A549 (cell line): Measurements from ENCODE around the gene TCP1. TPM values are rescaled to one million over a fixed set of nuclear protein-coding genes. Genes with fewer than 3 reads are reported as not detected.
"Not testable (repeated sequence)": the region's sequence is repeated elsewhere in the genome, so short reads cannot be mapped to it uniquely, and the experiment has no call there.

Experiments
- ATAC-seq, 2 experiments: fragments of 200-7000 bp in 1 of 2; fragments of >200 bp in 1 of 2; cut with Nextera tagmentation in 1 of 2; cut with Tn5 transposase in 1 of 2; 3 replicates each; pipeline versions ENCODE4 v1.8.0 to v1.9.1; 2018 to 2020; ENCODE audit warnings: mild to moderate bottlenecking in 1 of 2, moderate library complexity in 1 of 2
- CTCF ChIA-PET: fragments of 300-600 bp; sonication (Branson Sonifier 250); formaldehyde crosslinking; extraction: SDS; loops from one replicate; lab custom pipeline; 2021; ENCODE audit warnings: antibody characterized with exemption, inconsistent platforms; lab: Yijun Ruan, JAX
- POLR2A ChIA-PET: fragments of 350-600 bp; formaldehyde crosslinking; extraction: SDS; loops from one replicate; lab custom pipeline; 2021; ENCODE audit warnings: antibody characterized with exemption, inconsistent platforms; lab: Yijun Ruan, JAX
- DNase-seq, 2 experiments: peaks; one replicate each; pipeline versions ENCODE4 v3.0.0 to v3.0.0-alpha.2; 2011 to 2016; ENCODE audit warnings: low read depth in 1 of 2, low spot score in 1 of 2
- FAIRE-seq: peaks from 2 replicates; lab custom pipeline; 2011; peaks lifted over from hg19 to GRCh38; lab: Jason Lieb, UNC
- H3K27ac ChIP-seq, 2 experiments: fragments of >200 bp; sonication (Bioruptor Twin); formaldehyde crosslinking; 3 replicates each; pipeline ENCODE4 v1.5.1; 2016 to 2017
- H3K4me1 ChIP-seq: fragments of >200 bp; sonication (Bioruptor Twin); formaldehyde crosslinking; 3 replicates; pipeline ENCODE4 v1.6.1; 2016
- H3K4me2 ChIP-seq: fragments of >200 bp; sonication (Bioruptor Twin); formaldehyde crosslinking; 3 replicates; pipeline ENCODE4 v1.6.1; 2016
- H3K4me3 ChIP-seq: fragments of >200 bp; sonication (Bioruptor Twin); formaldehyde crosslinking; 3 replicates; pipeline ENCODE4 v1.5.1; 2016
- H3K9me3 ChIP-seq: fragments of >200 bp; sonication (Bioruptor Twin); formaldehyde crosslinking; 3 replicates; pipeline ENCODE4 v1.6.1; 2016
- CBX8 ChIP-seq: fragments of 200-600 bp; sonication (generic); IDR thresholded peaks from 2 replicates; pipeline ENCODE4 v1.6.1; 2016
- CEBPB ChIP-seq, 2 experiments: fragments of >200 bp in 1 of 2; sonication (Bioruptor Twin) in 1 of 2; formaldehyde crosslinking in 1 of 2; IDR thresholded peaks; 2 replicates each; pipeline ENCODE4 v1.6.1; 2012 to 2016
- CHD2 ChIP-seq: fragments of 150-350 bp; IDR thresholded peaks from 2 replicates; pipeline ENCODE4 v1.6.1; 2014; ENCODE audit warnings: low read length; ENCODE audit not compliant: partially characterized antibody
- ESRRA ChIP-seq: fragments of 150-350 bp; IDR thresholded peaks from 2 replicates; pipeline ENCODE4 v1.6.1; 2014; ENCODE audit warnings: mild to moderate bottlenecking, low read length, borderline replicate concordance
- FOSB ChIP-seq: fragments of 250-450 bp; sonication (Bioruptor Pico); IDR thresholded peaks from 2 replicates; pipeline ENCODE4 v1.5.0; 2020; ENCODE audit warnings: mild to moderate bottlenecking, moderate library complexity
- HOXB5 ChIP-seq: fragments of 250-450 bp; sonication (Bioruptor Pico); IDR thresholded peaks from 2 replicates; pipeline ENCODE4 v1.5.0; 2020; ENCODE audit warnings: mild to moderate bottlenecking, moderate library complexity
- JUN ChIP-seq, 2 experiments: fragments of >200 bp; sonication (Bioruptor Twin); formaldehyde crosslinking; IDR thresholded peaks; 2 replicates in 1 of 2; 3 replicates in 1 of 2; pipeline ENCODE4 v1.6.1; 2016 to 2017
- MAFK ChIP-seq: fragments of 450-650 bp; IDR thresholded peaks from 2 replicates; pipeline ENCODE4 v1.6.1; 2014; ENCODE audit not compliant: partially characterized antibody
- PHF8 ChIP-seq: fragments of 200-600 bp; sonication (generic); IDR thresholded peaks from 2 replicates; pipeline ENCODE4 v1.6.1; 2016; ENCODE audit warnings: low read depth, mild to moderate bottlenecking, antibody characterized with exemption, moderate library complexity, borderline replicate concordance
- POLR2AphosphoS2 ChIP-seq: conservative IDR thresholded peaks from 2 replicates; pipeline ENCODE4 v1.6.1; 2012; ENCODE audit warnings: low read length, improper control_type of control experiment, inconsistent platforms
- RCOR1 ChIP-seq: fragments of 150-350 bp; IDR thresholded peaks from 2 replicates; pipeline ENCODE4 v1.6.1; 2014; ENCODE audit warnings: antibody characterized with exemption, low read length, low read depth
- SMC3 ChIP-seq: fragments of >200 bp; sonication (Bioruptor Twin); formaldehyde crosslinking; IDR thresholded peaks from 3 replicates; pipeline ENCODE4 v1.6.1; 2018; ENCODE audit warnings: inconsistent platforms
- SREBF2 ChIP-seq: fragments of 450-650 bp; IDR thresholded peaks from 2 replicates; pipeline ENCODE4 v1.6.1; 2014; ENCODE audit warnings: mild to moderate bottlenecking, moderate library complexity
- TFCP2L1 ChIP-seq: fragments of 250-450 bp; sonication (Bioruptor Pico); IDR thresholded peaks from 2 replicates; pipeline ENCODE4 v1.5.0; 2021; ENCODE audit warnings: mild to moderate bottlenecking
- ZFP36 ChIP-seq: fragments of 450-650 bp; IDR thresholded peaks from 2 replicates; pipeline ENCODE4 v1.6.1; 2014; ENCODE audit warnings: borderline replicate concordance; ENCODE audit not compliant: partially characterized antibody
- ZSCAN20 ChIP-seq: fragments of 250-450 bp; sonication (Bioruptor Pico); IDR thresholded peaks from 2 replicates; pipeline ENCODE4 v1.8.0; 2022; ENCODE audit warnings: mild to moderate bottlenecking, moderate library complexity
- WGBS: methylation state at CpG from one replicate; pipeline ENCODE4 v1.1.6; 2017; ENCODE audit errors: missing lambda C conversion rate; 5-methylcytosine and 5-hydroxymethylcytosine counted together
- polyA plus RNA-seq, 4 experiments: library from polyadenylated mRNA; depleted of rRNA in 3 of 4; stranded (reverse); fragments of >200 nt; fragmentation: RNase III in 1 of 4; extraction: RNeasy Plus Mini Kit Qiagen cat#74134 plus additional on column Dnase treatment in 1 of 4; gene quantifications; 2 replicates in 3 of 4; 3 replicates in 1 of 4; pipeline ENCODE4 v1.2.3, GENCODE V29; 2011 to 2017
- TF ChIP-seq, protein P1 (sequence below): fragments of 450-650 bp; IDR thresholded peaks from 2 replicates; pipeline ENCODE4 v1.6.1; 2014; ENCODE audit warnings: antibody characterized with exemption
- TF ChIP-seq, protein P2 (sequence below): fragments of >200 bp; sonication (Bioruptor Twin); formaldehyde crosslinking; IDR thresholded peaks from 3 replicates; pipeline ENCODE4 v1.5.1; 2016
- TF ChIP-seq, protein P3 (sequence below): fragments of >200 bp; sonication (Bioruptor Twin); formaldehyde crosslinking; IDR thresholded peaks from 2 replicates; pipeline ENCODE4 v1.6.1; 2016
- TF ChIP-seq, protein P4 (sequence below): IDR thresholded peaks from 2 replicates; pipeline ENCODE4 v1.6.1; 2012

TCP1 gene
- polyA plus RNA-seq, 2 of the 4 experiments (the other 2 are of a cell fraction), result 215 to 367 TPM

DNA sequence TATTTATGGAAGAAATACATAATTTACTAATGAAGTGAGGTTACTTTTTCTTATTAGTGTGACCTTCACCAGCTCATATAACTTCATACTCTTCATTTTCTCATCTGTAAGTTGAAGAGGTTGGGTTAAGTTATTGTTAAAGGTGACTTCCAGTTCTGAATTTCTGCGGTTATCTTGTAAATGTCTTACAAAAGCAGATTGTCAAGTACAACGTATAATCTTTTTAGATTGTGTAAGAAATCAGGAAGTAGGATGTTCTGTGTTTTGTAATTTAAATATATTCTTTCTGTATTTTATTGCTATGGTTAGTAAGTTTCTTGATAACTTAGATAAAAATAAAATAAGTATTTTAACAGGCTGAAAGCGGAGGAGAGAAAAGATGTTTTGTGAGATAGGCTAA lies 50.1 kb downstream of the TCP1 start:
- Histone ChIP-seq H3K4me2 (no peak overlapping the region), H3K9me3 (no peaks in the 10 kb centered on the region), H3K4me1 (peaks cover 12% of the 10 kb centered on the region; the same call in 2 of the 3 replicates), H3K4me3 (no peak overlapping the region), H3K27ac (no peak overlapping the region)
- DNase-seq, result no peak
- no peak for TF ChIP-seq ZSCAN20
- no peak for TF ChIP-seq SREBF2
- TF ChIP-seq CHD2, result no peak
- TF ChIP-seq ESRRA, result no peak
- TF ChIP-seq POLR2AphosphoS2, result no peak
- TF ChIP-seq JUN (IDR thresholded peaks at IDR 0.05), result no peak
- TF ChIP-seq, protein P1, sequence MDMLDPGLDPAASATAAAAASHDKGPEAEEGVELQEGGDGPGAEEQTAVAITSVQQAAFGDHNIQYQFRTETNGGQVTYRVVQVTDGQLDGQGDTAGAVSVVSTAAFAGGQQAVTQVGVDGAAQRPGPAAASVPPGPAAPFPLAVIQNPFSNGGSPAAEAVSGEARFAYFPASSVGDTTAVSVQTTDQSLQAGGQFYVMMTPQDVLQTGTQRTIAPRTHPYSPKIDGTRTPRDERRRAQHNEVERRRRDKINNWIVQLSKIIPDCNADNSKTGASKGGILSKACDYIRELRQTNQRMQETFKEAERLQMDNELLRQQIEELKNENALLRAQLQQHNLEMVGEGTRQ, result no peak
- TF ChIP-seq, protein P2, sequence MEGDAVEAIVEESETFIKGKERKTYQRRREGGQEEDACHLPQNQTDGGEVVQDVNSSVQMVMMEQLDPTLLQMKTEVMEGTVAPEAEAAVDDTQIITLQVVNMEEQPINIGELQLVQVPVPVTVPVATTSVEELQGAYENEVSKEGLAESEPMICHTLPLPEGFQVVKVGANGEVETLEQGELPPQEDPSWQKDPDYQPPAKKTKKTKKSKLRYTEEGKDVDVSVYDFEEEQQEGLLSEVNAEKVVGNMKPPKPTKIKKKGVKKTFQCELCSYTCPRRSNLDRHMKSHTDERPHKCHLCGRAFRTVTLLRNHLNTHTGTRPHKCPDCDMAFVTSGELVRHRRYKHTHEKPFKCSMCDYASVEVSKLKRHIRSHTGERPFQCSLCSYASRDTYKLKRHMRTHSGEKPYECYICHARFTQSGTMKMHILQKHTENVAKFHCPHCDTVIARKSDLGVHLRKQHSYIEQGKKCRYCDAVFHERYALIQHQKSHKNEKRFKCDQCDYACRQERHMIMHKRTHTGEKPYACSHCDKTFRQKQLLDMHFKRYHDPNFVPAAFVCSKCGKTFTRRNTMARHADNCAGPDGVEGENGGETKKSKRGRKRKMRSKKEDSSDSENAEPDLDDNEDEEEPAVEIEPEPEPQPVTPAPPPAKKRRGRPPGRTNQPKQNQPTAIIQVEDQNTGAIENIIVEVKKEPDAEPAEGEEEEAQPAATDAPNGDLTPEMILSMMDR, result no peak
- ChIA-PET POLR2A (interaction anchor here (0.7 kb wide), 1 partner anchor 122 kb away, joined by 4 read pairs; no protein-coding TSS in a partner anchor), CTCF (no interaction called here)
- ATAC-seq, result no peak
- 75% methylated on average over 3 of the region's 3 CpGs for WGBS
- no peak for FAIRE-seq

DNA sequence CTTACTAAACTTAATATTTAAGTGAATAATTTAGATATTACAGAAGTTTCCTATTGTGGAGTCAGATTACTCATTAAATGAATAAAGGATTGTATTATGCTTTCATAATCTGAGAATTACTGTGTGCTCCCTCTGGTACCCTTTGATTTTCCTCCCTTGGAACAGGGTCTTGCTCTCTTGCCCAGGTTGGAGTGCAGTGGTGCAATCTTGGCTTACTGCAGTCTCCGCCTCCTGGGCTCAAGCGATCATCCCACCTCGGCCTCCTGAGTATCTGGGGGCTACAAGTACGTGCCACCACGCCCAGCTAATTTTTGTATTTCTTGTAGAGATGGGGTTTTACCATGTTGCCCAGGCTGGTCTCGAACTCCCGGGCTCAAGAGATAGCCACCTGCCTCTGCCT lies 52.5 kb downstream of the TCP1 start:
- no peak for ATAC-seq
- no peak overlapping the region for H3K4me2 ChIP-seq
- no peaks in the 10 kb centered on the region for H3K9me3 ChIP-seq
- H3K27ac ChIP-seq, result no peak overlapping the region
- DNase-seq, result no peak
- TF ChIP-seq RCOR1 (no peak), TFCP2L1 (CRISPR knock-in tag) (no peak), ZFP36 (no peak), HOXB5 (CRISPR knock-in tag) (no peak), CEBPB (IDR thresholded peaks at IDR 0.05) (no peak), PHF8 (no peak), SMC3 (no peak), CBX8 (no peak), MAFK (no peak), ESRRA (no peak), FOSB (CRISPR knock-in tag) (no peak)
- TF ChIP-seq, protein P3, sequence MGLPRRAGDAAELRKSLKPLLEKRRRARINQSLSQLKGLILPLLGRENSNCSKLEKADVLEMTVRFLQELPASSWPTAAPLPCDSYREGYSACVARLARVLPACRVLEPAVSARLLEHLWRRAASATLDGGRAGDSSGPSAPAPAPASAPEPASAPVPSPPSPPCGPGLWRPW, result no peak
- TF ChIP-seq, protein P2, result no peak
- TF ChIP-seq, protein P4, sequence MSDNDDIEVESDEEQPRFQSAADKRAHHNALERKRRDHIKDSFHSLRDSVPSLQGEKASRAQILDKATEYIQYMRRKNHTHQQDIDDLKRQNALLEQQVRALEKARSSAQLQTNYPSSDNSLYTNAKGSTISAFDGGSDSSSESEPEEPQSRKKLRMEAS, result no peak
- 92% methylated on average over 7 of the region's 7 CpGs for WGBS
- no peak overlapping the region for H3K4me3 ChIP-seq
- FAIRE-seq, result no peak
- CTCF ChIA-PET, result interaction anchor here (1.9 kb wide), 1 partner anchor 9 kb away, joined by 6 read pairs; no protein-coding TSS in a partner anchor
- POLR2A ChIA-PET, result interaction anchor here (1.4 to 2.8 kb wide), 2 partner anchors 9 to 11 kb away, joined by 3 to 16 read pairs; partner anchors contain the start of gene WTAP
- H3K4me1 ChIP-seq, result peaks cover 6% of the 10 kb centered on the region; the same call in 2 of the 3 replicates

DNA sequence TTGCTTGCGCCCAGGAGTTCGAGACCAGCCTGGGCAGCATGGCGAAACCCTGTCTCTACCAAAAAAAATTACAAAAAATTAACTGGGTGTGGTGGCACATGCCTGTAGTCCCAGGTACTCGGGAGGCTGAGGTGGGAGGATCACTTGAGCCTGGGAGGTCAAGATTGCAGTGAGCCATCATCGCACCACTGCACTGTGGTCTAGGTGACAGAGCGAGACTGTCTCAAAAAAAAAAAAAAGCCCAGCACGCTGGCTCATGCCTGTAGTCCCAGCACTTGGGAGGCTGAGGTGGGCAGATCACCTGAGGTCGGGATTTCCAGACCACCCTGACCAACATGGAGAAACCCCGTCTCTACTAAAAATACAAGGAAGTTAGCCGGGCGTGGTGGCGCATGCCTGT lies 56.0 kb downstream of the TCP1 start:
- not testable (repeated sequence) for ATAC-seq, H3K9me3 ChIP-seq, DNase-seq, H3K4me2 ChIP-seq, H3K27ac ChIP-seq, FAIRE-seq, H3K4me3 ChIP-seq
- peaks cover 21% of the 10 kb centered on the region; the same call in 2 of the 3 replicates for H3K4me1 ChIP-seq
- ChIA-PET CTCF (interaction anchor here (1.0 kb wide), 1 partner anchor 13 kb away, joined by 4 read pairs; no protein-coding TSS in a partner anchor), POLR2A (interaction anchor here (1.0 kb wide), 1 partner anchor 28 kb away, joined by 3 read pairs; the partner anchor contains the start of gene ACAT2)
- 96% methylated on average over 11 of the region's 12 CpGs for WGBS

DNA sequence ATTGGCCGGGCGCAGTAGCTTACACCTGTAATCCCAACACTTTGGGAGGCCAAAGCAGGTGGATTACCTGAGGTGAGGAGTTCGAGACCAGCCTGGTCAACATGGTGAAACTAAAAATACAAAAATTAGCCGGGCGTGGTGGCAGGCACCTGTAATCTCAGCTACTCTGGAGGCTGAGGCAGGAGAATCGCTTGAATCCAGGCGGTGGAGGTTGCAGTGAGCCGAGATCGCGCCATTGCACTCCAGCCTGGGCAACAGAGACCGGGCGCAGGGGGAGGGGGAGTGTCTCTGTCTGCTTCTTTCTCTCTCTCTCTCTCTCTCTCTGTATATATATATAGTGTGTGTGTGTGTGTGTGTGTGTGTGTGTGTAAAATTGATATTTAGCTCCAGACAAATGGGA lies 56.9 kb downstream of the TCP1 start:
- peaks cover 21% of the 10 kb centered on the region; the same call in 2 of the 3 replicates for H3K4me1 ChIP-seq
- not testable (repeated sequence) for H3K4me3 ChIP-seq, DNase-seq, FAIRE-seq, H3K27ac ChIP-seq, H3K4me2 ChIP-seq, H3K9me3 ChIP-seq, ATAC-seq
- WGBS, result 96% methylated on average over 11 of the region's 12 CpGs
- CTCF ChIA-PET, result interaction anchor here (1.0 kb wide), 1 partner anchor 12 kb away, joined by 4 read pairs; no protein-coding TSS in a partner anchor
- POLR2A ChIA-PET, result interaction anchor here (1.0 kb wide), 1 partner anchor 29 kb away, joined by 3 read pairs; the partner anchor contains the start of gene ACAT2
